ENCODE results near the gene TMEM45A. TPM values are rescaled to one million over a fixed set of nuclear protein-coding genes. Genes with fewer than 3 reads are reported as not detected.

Gene TMEM45A
- total RNA-seq, 4 donors from 2014 or later, result 189 to 746 (median 494) TPM

GRCh38 chr3:100454677-100455076, 37.7 kb upstream of the TMEM45A start:
- Histone ChIP-seq H3K4me1 (no peaks in the 10 kb centered on the region), H3K27ac (no peak overlapping the region), H3K36me3 (no peaks in the 10 kb centered on the region), H3K9me3 (no peaks in the 10 kb centered on the region), H3K4me3 (no peak overlapping the region), H3K27me3 (no peaks in the 10 kb centered on the region)
- TF ChIP-seq POLR2AphosphoS5 (IDR thresholded peaks at IDR 0.05) (no peak), POLR2A (IDR thresholded peaks at IDR 0.05) (no peak), CTCF (IDR thresholded peaks at IDR 0.05) (no peak), EP300 (IDR thresholded peaks at IDR 0.05) (no peak)
- no peak for DNase-seq (ENCODE audit: low spot score in 2 of 2)
- 90% methylated on average over 4 of the region's 4 CpGs for WGBS

DNA sequence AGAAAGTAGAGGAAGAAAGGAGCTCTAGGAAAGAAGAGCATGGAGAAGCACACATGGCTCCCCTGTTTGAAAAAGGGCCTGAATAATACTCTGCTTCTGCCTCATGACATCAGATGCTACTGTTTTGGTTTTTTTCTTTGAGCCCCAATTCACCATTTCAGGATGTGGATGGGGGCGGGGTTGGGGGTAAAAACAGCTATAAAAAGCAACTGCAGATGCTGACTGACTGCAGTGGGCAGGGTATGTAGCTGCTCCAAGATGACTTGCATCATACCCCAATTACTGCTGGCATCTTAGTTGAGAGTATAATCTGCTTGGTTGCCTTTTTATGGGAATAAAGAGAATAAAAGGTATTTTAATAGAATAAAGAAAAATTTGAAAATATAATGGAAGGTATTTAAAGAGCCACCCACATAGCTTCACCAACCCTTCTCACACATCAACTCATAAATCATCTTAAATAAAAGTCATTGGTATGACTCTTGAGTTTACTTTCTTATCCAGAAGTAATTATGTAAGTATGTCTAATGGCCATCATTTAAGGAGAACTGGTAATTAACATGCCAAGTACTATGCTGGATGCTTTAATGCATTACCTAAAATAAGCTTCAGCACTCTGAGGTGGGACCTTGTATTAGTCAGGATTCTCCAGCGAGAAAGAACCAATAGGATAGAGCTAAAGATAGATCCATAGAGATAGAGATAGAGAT, 36.4 kb upstream of the TMEM45A start:
- Histone ChIP-seq H3K9me3 (no peaks in the 10 kb centered on the region), H3K4me1 (no peaks in the 10 kb centered on the region), H3K27ac (no peak overlapping the region), H3K4me3 (no peak overlapping the region), H3K36me3 (no peaks in the 10 kb centered on the region), H3K27me3 (no peaks in the 10 kb centered on the region)
- 84% methylated on average over 2 of the region's 2 CpGs for WGBS
- TF ChIP-seq POLR2A (IDR thresholded peaks at IDR 0.05) (no peak), CTCF (IDR thresholded peaks at IDR 0.05) (no peak), POLR2AphosphoS5 (IDR thresholded peaks at IDR 0.05) (no peak), EP300 (IDR thresholded peaks at IDR 0.05) (no peak)
- no peak for DNase-seq (ENCODE audit: low spot score in 2 of 2)

DNA sequence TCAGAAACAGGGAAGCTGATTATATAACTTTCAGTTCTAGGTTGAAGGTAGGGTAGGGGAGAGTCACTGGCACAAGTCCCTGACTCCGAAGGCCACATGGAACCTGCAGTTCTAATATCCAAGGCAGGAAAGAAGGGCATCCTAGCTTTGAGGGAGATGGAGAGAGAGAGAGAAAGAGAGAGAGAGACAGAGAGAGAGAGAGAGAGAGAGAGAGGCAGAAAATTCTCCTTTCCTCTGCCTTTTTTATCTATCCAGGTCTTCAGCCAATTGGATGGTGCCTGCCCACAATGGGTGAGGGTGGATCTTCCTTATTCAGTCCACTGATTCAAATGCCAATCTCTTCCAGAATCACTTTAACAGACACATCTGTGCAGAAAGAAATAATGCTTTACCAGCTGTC, 35.7 kb upstream of the TMEM45A start:
- WGBS, result 100% methylated on average over 1 of the region's 1 CpG

DNA sequence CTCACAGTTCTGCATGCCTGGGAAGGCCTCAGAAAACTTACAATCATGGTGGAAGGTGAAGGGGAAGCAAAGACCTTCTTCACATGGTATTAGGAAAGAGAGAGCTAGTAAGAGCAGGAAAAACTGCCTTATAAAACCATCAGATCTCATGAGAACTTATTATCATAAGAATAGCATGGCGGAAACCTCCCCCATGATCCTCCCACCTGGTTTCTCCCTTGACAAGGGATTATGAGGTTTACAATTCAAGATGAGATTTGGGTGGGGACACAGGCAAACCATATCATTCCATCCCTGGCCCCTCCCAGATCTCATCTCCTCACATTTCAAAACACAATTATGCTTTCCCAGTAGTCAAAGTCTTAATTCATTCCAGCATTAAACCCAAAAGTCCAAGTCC, 34.6 kb upstream of the TMEM45A start:
- WGBS, result 100% methylated on average over 1 of the region's 1 CpG
- H3K4me3 ChIP-seq, result no peak overlapping the region
- H3K27me3 ChIP-seq, result no peaks in the 10 kb centered on the region
- no peaks in the 10 kb centered on the region for H3K9me3 ChIP-seq
- no peak for DNase-seq (ENCODE audit: low spot score in 2 of 2)
- TF ChIP-seq EP300 (IDR thresholded peaks at IDR 0.05) (no peak), CTCF (IDR thresholded peaks at IDR 0.05) (no peak), POLR2AphosphoS5 (IDR thresholded peaks at IDR 0.05) (no peak), POLR2A (IDR thresholded peaks at IDR 0.05) (no peak)
- no peaks in the 10 kb centered on the region for H3K4me1 ChIP-seq
- no peak overlapping the region for H3K27ac ChIP-seq
- no peaks in the 10 kb centered on the region for H3K36me3 ChIP-seq

More for the DNA sequence above, 35.7 kb upstream of the TMEM45A start:
- Histone ChIP-seq H3K27me3 (no peaks in the 10 kb centered on the region), H3K27ac (no peak overlapping the region), H3K4me3 (no peak overlapping the region), H3K4me1 (no peaks in the 10 kb centered on the region), H3K36me3 (no peaks in the 10 kb centered on the region), H3K9me3 (no peaks in the 10 kb centered on the region)
- DNase-seq (ENCODE audit: low spot score in 2 of 2), result no peak
- TF ChIP-seq POLR2AphosphoS5 (IDR thresholded peaks at IDR 0.05) (no peak), POLR2A (IDR thresholded peaks at IDR 0.05) (no peak), EP300 (IDR thresholded peaks at IDR 0.05) (no peak), CTCF (IDR thresholded peaks at IDR 0.05) (no peak)

DNA sequence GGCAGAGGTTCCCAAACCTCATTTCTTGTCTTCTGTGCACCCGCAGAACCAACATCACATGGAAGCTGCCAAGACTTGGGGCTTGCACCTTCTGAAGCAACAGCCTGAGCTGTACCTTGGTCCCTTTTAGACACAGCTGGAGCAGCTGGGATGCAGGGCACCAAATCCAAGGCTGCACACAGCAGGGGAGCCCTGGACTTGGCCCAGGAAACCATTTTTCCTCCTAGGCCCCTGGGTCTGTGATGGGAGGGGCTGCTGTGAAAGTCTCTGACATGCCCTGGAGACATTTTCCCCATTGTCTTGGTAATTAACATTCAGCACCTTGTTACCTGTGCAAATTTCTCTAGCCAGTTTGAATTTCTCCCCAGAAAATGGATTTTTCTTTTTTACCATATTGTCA, 33.6 kb upstream of the TMEM45A start:
- no peaks in the 10 kb centered on the region for H3K9me3 ChIP-seq
- no peak for TF ChIP-seq CTCF (IDR thresholded peaks at IDR 0.05)
- no peak for TF ChIP-seq POLR2A (IDR thresholded peaks at IDR 0.05)
- TF ChIP-seq POLR2AphosphoS5 (IDR thresholded peaks at IDR 0.05), result no peak
- no peak for TF ChIP-seq EP300 (IDR thresholded peaks at IDR 0.05)

More for the DNA sequence above, 33.6 kb upstream of the TMEM45A start:
- no peaks in the 10 kb centered on the region for H3K36me3 ChIP-seq
- 100% methylated on average over 1 of the region's 1 CpG for WGBS
- no peaks in the 10 kb centered on the region for H3K27me3 ChIP-seq
- no peak for DNase-seq (ENCODE audit: low spot score in 2 of 2)
- H3K4me3 ChIP-seq, result no peak overlapping the region
- no peak overlapping the region for H3K27ac ChIP-seq
- H3K4me1 ChIP-seq, result no peaks in the 10 kb centered on the region

Measured in suprapubic skin (tissue), 4 donors.